ENCODE measurements around the gene AP4B1.

The AP4B1 gene

DNA sequence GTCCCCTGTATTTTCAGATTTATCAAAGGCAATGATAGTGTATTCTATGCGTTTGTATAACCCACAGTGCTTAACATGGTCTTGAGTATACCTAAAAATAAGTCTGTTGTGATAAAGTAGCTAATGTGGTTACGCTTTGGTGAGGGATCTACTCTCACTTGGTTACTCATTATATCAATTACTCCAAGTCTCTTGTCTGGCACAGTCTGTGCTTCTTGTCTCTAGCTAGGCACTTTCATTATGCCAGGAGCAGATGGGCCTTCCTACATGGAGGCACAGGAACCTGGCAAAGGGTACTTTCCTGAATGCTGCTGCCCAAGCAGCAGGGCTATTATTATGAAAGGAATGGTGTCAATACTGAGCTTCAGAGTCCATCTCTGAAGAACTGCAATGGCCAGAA is 28.9 kb downstream of the AP4B1 start:
- Histone ChIP-seq H3K27me3 (ENCODE audit: insufficient read depth, low read length) (peaks cover 6% of the 10 kb centered on the region), H3K9me3 (ENCODE audit: low read length) (peaks cover 3% of the 10 kb centered on the region), H2AFZ (ENCODE audit: low read depth, low read length) (no peak overlapping the region), H3K4me1 (ENCODE audit: insufficient read depth, low read length) (no peaks in the 10 kb centered on the region), H3K4me3 (ENCODE audit: low read length) (no peak overlapping the region), H3K36me3 (ENCODE audit: insufficient read depth, low read length) (no peaks in the 10 kb centered on the region)

- no peak overlapping the region for H2AFZ ChIP-seq (ENCODE audit: low read depth, low read length)
- no peaks in the 10 kb centered on the region for H3K4me1 ChIP-seq (ENCODE audit: insufficient read depth, low read length)
- no peaks in the 10 kb centered on the region for H3K9me3 ChIP-seq (ENCODE audit: low read length)
- no peaks in the 10 kb centered on the region for H3K36me3 ChIP-seq (ENCODE audit: insufficient read depth, low read length)
- H3K4me3 ChIP-seq (ENCODE audit: low read length): no peak overlapping the region
- H3K27me3 ChIP-seq (ENCODE audit: insufficient read depth, low read length): peaks cover 6% of the 10 kb centered on the region
Observed at GRCh38 chr1:113874012-113874879, 30.4 kb downstream of the AP4B1 start.

GRCh38 chr1:113872219-113872935 is 32.2 kb downstream of the AP4B1 start:
- Histone ChIP-seq H3K9me3 (ENCODE audit: low read length) (no peaks in the 10 kb centered on the region), H3K4me1 (ENCODE audit: insufficient read depth, low read length) (no peaks in the 10 kb centered on the region), H3K27me3 (ENCODE audit: insufficient read depth, low read length) (peaks cover 6% of the 10 kb centered on the region), H2AFZ (ENCODE audit: low read depth, low read length) (no peak overlapping the region), H3K4me3 (ENCODE audit: low read length) (no peak overlapping the region), H3K36me3 (ENCODE audit: insufficient read depth, low read length) (no peaks in the 10 kb centered on the region)

GRCh38 chr1:113871597-113872113 is 32.9 kb downstream of the AP4B1 start, which contains the start of gene PTPN22:
TSS of gene PTPN22 (minus strand) at chr1:113871712.
- H3K4me3 ChIP-seq (ENCODE audit: low read length): no peak within 1 kb of the TSS
- H2AFZ ChIP-seq (ENCODE audit: low read depth, low read length): no peak within 1 kb of the TSS
- H3K4me1 ChIP-seq (ENCODE audit: insufficient read depth, low read length): no peaks in the 10 kb centered on the region
- no peaks in the 10 kb centered on the region for H3K9me3 ChIP-seq (ENCODE audit: low read length)
- no peaks in the 10 kb centered on the region for H3K36me3 ChIP-seq (ENCODE audit: insufficient read depth, low read length)
- peaks cover 6% of the 10 kb centered on the region for H3K27me3 ChIP-seq (ENCODE audit: insufficient read depth, low read length)

DNA sequence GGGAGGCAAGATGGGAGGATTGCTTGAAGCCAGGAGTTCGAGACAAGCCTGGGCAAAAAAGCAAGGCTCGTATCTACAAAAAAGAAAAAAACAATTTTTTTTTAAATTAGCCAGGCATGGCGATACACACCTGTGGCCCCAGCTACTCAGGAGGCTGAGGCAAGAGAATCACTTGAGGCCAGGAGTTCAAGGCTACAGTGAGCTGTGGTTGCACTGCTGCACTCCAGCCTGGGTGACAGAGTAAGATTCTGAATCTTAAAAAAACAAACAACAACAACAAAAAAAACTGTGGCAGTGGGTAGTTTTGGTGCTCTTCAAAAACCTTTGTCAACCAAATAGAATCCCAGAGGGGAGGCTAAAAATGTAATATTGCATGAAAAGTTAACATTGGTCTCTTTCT is 33.8 kb downstream of the AP4B1 start:
- Histone ChIP-seq H3K36me3 (ENCODE audit: insufficient read depth, low read length) (no peaks in the 10 kb centered on the region), H3K4me1 (ENCODE audit: insufficient read depth, low read length) (no peaks in the 10 kb centered on the region), H3K4me3 (ENCODE audit: low read length) (no peak overlapping the region), H2AFZ (ENCODE audit: low read depth, low read length) (no peak overlapping the region), H3K27me3 (ENCODE audit: insufficient read depth, low read length) (peaks cover 6% of the 10 kb centered on the region), H3K9me3 (ENCODE audit: low read length) (no peaks in the 10 kb centered on the region)

DNA sequence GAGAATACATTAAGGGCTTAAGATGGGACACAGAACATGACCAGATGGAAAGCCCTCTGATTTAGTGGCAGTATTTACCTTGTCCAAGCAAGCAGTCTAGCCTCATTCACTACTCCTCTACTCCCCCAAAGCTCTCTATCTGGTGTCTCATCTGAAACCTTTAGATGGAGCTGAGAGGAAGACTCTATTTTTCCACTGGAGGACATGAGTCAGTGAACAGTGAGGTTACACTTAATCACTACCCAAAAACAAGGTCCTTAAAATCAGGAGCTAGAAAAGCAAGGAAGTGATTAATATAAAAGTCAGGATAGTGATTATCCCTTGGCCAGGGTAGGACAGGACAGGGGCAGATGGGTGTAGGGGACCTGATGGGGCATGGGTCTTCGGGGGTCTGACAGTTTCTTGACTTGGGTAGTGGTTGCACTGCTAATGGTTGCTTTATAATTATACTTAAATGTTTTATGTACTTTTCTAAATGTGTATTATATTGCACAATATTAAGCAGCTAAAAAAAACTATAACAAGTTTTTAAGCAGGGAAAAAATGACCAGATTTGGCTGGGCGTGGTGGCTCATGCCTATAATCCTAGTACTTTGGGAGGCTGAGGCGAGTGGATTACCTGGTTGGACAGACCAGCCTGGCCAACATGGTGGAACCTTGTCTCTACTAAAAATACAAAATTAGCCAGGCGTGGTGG is 36.1 kb downstream of the AP4B1 start:
- Histone ChIP-seq H3K4me1 (ENCODE audit: insufficient read depth, low read length) (no peaks in the 10 kb centered on the region), H3K36me3 (ENCODE audit: insufficient read depth, low read length) (no peaks in the 10 kb centered on the region), H3K9me3 (ENCODE audit: low read length) (no peaks in the 10 kb centered on the region), H3K27me3 (ENCODE audit: insufficient read depth, low read length) (peaks cover 6% of the 10 kb centered on the region), H2AFZ (ENCODE audit: low read depth, low read length) (no peak overlapping the region), H3K4me3 (ENCODE audit: low read length) (no peak overlapping the region)

GRCh38 chr1:113861641-113862040 is 43.0 kb downstream of the AP4B1 start:
- no peaks in the 10 kb centered on the region for H3K9me3 ChIP-seq (ENCODE audit: low read length)
- no peaks in the 10 kb centered on the region for H3K36me3 ChIP-seq (ENCODE audit: insufficient read depth, low read length)
- H3K27me3 ChIP-seq (ENCODE audit: insufficient read depth, low read length): no peaks in the 10 kb centered on the region
- no peak overlapping the region for H3K4me3 ChIP-seq (ENCODE audit: low read length)
- no peak overlapping the region for H2AFZ ChIP-seq (ENCODE audit: low read depth, low read length)
- H3K4me1 ChIP-seq (ENCODE audit: insufficient read depth, low read length): no peaks in the 10 kb centered on the region

- H3K36me3 ChIP-seq (ENCODE audit: insufficient read depth, low read length): no peaks in the 10 kb centered on the region
- no peaks in the 10 kb centered on the region for H3K9me3 ChIP-seq (ENCODE audit: low read length)
- H3K27me3 ChIP-seq (ENCODE audit: insufficient read depth, low read length): no peaks in the 10 kb centered on the region
- H3K4me1 ChIP-seq (ENCODE audit: insufficient read depth, low read length): no peaks in the 10 kb centered on the region
- no peak overlapping the region for H2AFZ ChIP-seq (ENCODE audit: low read depth, low read length)
- no peak overlapping the region for H3K4me3 ChIP-seq (ENCODE audit: low read length)
Observed at GRCh38 chr1:113860891-113861290, 43.7 kb downstream of the AP4B1 start.

DNA sequence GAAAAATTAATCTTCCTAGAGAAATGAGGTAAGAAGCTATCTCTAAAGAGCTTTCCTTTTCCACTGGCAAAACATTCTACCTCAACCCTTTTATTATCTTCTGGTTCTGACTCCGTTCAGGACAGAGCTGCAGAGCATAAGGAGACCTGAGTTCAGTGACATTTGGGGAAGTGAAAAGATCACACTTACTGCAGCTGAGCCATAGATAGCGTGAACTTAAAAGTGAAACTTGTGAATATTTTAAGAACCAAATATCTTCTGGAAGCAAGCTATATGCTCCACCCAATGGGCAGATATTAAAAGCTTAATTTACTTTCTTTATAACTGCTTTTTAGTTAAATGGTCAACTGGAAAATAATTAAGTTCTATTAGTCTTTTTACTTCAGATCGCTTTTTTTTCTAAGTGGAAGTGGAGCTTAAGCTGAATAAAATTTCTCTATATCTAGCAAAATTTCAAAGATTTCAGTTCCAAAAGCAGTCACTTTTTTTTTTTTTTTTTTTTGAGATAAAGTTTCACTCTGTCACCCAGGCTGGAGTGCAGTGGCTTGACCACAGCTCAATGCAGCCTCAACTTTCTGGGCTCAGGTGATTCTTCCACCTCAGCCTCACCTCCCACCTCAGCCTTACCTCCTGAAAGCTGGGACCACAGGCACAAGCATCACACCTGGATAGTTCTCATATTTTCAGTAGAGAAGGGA is 45.0 kb downstream of the AP4B1 start:
- H3K9me3 ChIP-seq (ENCODE audit: low read length): no peaks in the 10 kb centered on the region
- no peak overlapping the region for H3K4me3 ChIP-seq (ENCODE audit: low read length)
- H3K27me3 ChIP-seq (ENCODE audit: insufficient read depth, low read length): no peaks in the 10 kb centered on the region
- H3K36me3 ChIP-seq (ENCODE audit: insufficient read depth, low read length): no peaks in the 10 kb centered on the region
- peak overlapping the region; percentile 16 for H2AFZ ChIP-seq (ENCODE audit: low read depth, low read length)
- H3K4me1 ChIP-seq (ENCODE audit: insufficient read depth, low read length): no peaks in the 10 kb centered on the region

GRCh38 chr1:113858982-113859381 is 45.6 kb downstream of the AP4B1 start:
- no peak overlapping the region for H3K4me3 ChIP-seq (ENCODE audit: low read length)
- H3K9me3 ChIP-seq (ENCODE audit: low read length): no peaks in the 10 kb centered on the region
- H3K4me1 ChIP-seq (ENCODE audit: insufficient read depth, low read length): no peaks in the 10 kb centered on the region
- H2AFZ ChIP-seq (ENCODE audit: low read depth, low read length): peak overlapping the region; percentile 16
- H3K36me3 ChIP-seq (ENCODE audit: insufficient read depth, low read length): no peaks in the 10 kb centered on the region
- no peaks in the 10 kb centered on the region for H3K27me3 ChIP-seq (ENCODE audit: insufficient read depth, low read length)

DNA sequence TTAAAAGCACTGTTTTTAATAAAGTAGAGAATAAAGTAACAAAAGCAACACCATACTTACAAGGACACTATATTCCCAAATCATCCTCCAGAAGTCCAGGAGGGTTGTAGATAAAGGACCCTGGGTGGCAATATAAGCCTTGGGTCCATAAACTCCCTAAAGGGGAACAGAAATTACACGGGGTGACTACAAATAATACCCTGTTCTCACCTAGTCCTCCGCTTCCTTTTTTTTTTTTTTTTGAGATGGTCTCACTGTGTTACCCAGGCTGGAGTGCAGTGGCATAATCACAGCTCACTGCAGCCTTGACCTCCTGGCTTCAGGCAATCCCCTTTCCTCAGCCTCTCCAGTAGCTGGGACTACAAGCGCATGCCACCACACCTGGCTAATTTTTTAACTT is 46.2 kb downstream of the AP4B1 start:
- H3K9me3 ChIP-seq (ENCODE audit: low read length): no peaks in the 10 kb centered on the region
- H3K4me3 ChIP-seq (ENCODE audit: low read length): no peak overlapping the region
- no peaks in the 10 kb centered on the region for H3K36me3 ChIP-seq (ENCODE audit: insufficient read depth, low read length)
- no peak overlapping the region for H2AFZ ChIP-seq (ENCODE audit: low read depth, low read length)
- no peaks in the 10 kb centered on the region for H3K27me3 ChIP-seq (ENCODE audit: insufficient read depth, low read length)
- no peaks in the 10 kb centered on the region for H3K4me1 ChIP-seq (ENCODE audit: insufficient read depth, low read length)

DNA sequence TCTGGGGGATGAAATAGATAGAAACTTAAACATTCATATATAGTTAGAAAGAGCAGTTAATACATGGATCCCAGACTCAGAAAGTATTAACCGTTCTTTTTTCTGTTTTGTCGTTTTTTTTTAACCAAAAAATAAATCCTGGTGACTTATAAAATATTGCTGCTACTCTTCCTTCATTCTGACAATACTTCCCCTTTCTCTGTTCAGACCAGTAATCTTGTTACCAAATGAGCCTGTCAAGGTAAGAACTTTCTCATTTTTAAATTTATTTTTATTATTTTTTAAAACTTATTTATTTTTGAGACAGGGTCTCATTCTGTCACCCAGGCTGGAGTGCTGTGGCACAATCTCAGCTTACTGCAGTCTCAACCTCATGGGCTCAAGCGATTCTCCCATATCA is 46.8 kb downstream of the AP4B1 start:
- no peaks in the 10 kb centered on the region for H3K36me3 ChIP-seq (ENCODE audit: insufficient read depth, low read length)
- no peaks in the 10 kb centered on the region for H3K27me3 ChIP-seq (ENCODE audit: insufficient read depth, low read length)
- H3K4me1 ChIP-seq (ENCODE audit: insufficient read depth, low read length): no peaks in the 10 kb centered on the region
- no peak overlapping the region for H2AFZ ChIP-seq (ENCODE audit: low read depth, low read length)
- no peak overlapping the region for H3K4me3 ChIP-seq (ENCODE audit: low read length)
- no peaks in the 10 kb centered on the region for H3K9me3 ChIP-seq (ENCODE audit: low read length)

Measured in neuron (in vitro differentiated cells).